Measurements from ENCODE around the gene AXDND1.
"Not testable (repeated sequence)": the region's sequence is repeated elsewhere in the genome, so short reads cannot be mapped to it uniquely, and the experiment has no call there.

The AXDND1 gene

DNA sequence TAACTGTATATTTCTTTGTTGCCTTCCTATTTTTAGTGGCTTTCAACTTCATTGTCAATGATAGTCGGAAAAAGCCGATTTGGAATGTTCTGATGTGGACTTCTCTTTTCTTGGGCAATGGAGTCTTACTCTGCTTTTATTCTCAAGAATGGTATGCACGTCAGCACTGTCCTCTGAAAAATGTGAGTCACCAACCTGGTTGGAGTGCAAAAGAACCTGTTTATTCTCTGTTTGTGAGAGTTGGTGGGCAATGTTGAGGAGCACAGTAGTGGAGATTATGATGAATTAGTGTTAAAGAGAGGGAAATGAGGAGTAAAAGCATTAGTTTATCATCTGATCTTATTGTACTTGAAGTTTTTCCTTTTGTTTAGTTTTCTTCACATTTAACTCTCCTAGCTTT is 14.5 kb upstream of the AXDND1 start:
- H3K4me1 ChIP-seq, result peaks cover 0 to 8% (median 1%) of the 10 kb centered on the region in 4 donors
- TF ChIP-seq, protein P1, sequence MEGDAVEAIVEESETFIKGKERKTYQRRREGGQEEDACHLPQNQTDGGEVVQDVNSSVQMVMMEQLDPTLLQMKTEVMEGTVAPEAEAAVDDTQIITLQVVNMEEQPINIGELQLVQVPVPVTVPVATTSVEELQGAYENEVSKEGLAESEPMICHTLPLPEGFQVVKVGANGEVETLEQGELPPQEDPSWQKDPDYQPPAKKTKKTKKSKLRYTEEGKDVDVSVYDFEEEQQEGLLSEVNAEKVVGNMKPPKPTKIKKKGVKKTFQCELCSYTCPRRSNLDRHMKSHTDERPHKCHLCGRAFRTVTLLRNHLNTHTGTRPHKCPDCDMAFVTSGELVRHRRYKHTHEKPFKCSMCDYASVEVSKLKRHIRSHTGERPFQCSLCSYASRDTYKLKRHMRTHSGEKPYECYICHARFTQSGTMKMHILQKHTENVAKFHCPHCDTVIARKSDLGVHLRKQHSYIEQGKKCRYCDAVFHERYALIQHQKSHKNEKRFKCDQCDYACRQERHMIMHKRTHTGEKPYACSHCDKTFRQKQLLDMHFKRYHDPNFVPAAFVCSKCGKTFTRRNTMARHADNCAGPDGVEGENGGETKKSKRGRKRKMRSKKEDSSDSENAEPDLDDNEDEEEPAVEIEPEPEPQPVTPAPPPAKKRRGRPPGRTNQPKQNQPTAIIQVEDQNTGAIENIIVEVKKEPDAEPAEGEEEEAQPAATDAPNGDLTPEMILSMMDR (IDR thresholded peaks at IDR 0.05), result no peak
- H3K9me3 ChIP-seq, result no peaks in the 10 kb centered on the region
- intact Hi-C loops (cut with DNase I; ENCODE audit: low total_unique reads), result no loop called here
- no peak for DNase-seq
- no peaks in the 10 kb centered on the region for H3K27me3 ChIP-seq
- no peak overlapping the region for H3K27ac ChIP-seq
- peaks cover 14 to 22% (median 16%) of the 10 kb centered on the region in 3 donors for H3K36me3 ChIP-seq
- H3K4me3 ChIP-seq, result no peak overlapping the region

DNA sequence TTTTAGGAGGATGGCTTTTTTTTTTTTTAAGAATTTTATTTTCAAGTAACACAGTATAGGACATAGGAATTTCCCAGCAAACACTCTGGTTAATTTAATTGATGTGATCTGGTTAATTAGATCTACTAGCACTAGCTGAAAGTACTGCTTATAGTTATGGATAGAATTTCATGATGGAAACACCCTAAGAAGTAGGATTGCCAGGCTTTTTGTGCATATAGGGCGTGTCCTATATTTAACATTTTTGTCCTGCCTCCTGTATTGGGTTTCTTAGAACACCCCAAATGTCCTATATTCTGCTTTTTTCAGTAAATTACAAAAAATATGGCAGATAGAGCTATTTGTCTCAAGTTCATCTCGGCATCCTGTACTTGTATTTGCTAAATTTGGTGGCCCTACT is 13.5 kb upstream of the AXDND1 start:
- peaks cover 8 to 16% (median 16%) of the 10 kb centered on the region in 3 donors for H3K36me3 ChIP-seq
- no peak for DNase-seq
- intact Hi-C loops (cut with DNase I; ENCODE audit: low total_unique reads), result no loop called here

DNA sequence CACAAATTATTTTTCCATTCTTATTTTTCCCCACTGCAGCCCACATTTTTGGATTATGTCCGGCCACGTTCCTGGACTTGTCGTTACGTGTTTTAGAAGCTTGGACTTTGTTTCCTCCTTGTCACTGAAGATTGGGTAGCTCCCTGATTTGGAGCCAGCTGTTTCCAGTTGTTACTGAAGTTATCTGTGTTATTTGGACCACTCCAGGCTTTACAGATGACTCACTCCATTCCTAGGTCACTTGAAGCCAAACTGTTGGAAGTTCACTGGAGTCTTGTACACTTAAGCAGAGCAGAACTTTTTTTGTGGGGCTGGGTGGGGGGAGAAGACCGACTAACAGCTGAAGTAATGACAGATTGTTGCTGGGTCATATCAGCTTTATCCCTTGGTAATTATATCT is 12.2 kb upstream of the AXDND1 start:
- DNase-seq, result peak in 1 of 2 donors; percentile 63
- Histone ChIP-seq H3K4me1 (peaks cover 0 to 8% (median 1%) of the 10 kb centered on the region in 4 donors), H3K9me3 (no peaks in the 10 kb centered on the region), H3K27me3 (no peaks in the 10 kb centered on the region), H3K4me3 (no peak overlapping the region), H3K36me3 (peaks cover 8 to 16% (median 9%) of the 10 kb centered on the region in 3 donors), H3K27ac (peak overlapping the region in 1 of 2 donors; percentile 50)
- intact Hi-C loops (cut with DNase I; ENCODE audit: low total_unique reads), result no loop called here
- TF ChIP-seq, protein P1 (IDR thresholded peaks at IDR 0.05), result no peak

More for the DNA sequence above, 13.5 kb upstream of the AXDND1 start:
- Histone ChIP-seq H3K9me3 (no peaks in the 10 kb centered on the region), H3K4me3 (no peak overlapping the region), H3K4me1 (peaks cover 0 to 8% (median 1%) of the 10 kb centered on the region in 4 donors), H3K27ac (no peak overlapping the region), H3K27me3 (no peaks in the 10 kb centered on the region)
- TF ChIP-seq, protein P1 (IDR thresholded peaks at IDR 0.05), result no peak

DNA sequence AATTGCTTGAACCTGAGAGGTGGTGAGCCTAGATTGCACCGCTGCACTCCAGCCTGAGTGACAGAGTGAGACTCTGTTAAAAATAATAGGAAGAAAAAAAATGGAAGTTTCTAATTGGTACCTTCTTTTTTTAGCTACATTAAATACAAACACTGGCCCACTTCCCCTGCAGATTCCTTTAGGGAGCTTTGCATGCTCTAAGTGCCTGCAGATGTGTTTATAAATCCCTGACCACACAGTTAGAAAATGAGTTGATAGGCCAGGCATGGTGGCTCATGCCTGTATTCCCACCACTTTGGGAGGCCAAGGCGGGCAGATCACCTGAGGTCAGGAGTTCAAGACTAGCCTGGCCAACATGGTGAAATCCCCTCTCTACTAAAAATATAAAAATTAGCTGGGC is 4.1 kb upstream of the AXDND1 start:
- not testable (repeated sequence) for H3K9me3 ChIP-seq, H3K36me3 ChIP-seq, DNase-seq, H3K4me3 ChIP-seq, H3K27me3 ChIP-seq, H3K4me1 ChIP-seq, H3K27ac ChIP-seq
- intact Hi-C loops (cut with DNase I; ENCODE audit: low total_unique reads), result loop anchor here (10.0 kb wide), 1 partner anchor 167 kb away; no protein-coding TSS in a partner anchor

DNA sequence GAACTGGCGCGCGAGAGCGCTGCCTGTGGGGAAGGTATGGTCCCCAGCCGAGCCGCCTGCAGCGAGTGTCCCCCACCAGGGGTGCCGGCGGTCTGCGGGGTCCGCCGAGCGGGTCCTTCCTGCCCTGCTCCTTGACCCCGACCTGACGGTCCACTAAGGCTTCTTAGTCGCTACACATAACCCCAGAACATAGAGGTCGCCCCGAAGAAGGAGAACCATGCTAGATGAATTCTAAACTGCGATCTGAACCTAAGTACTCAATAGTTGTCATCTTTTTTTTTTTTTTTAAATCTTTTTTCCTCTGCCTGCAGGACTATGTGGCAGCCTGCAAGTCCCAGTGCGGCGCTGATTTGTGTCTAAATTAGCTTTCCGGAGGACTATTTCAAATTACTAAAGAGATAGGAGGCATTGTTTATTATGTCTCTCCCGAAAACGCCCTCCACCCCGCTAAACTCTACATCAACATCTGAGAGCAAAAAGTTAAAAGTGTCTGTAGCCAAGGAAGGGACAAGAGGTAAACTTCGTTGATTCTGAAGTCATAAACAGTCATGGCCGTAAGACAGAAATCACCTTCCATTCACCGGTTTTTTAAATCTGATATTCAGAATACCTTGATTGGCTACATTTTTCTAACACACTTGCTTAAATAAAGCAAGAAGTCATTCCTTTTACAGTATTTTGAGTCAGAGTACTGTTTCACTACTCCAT is 476 bp downstream of the AXDND1 start:
- H3K4me1 ChIP-seq, result peaks cover 0 to 16% (median 8%) of the 10 kb centered on the region in 4 donors
- TF ChIP-seq, protein P1 (IDR thresholded peaks at IDR 0.05), result no peak
- H3K36me3 ChIP-seq, result no peaks in the 10 kb centered on the region
- no peak for DNase-seq
- no peaks in the 10 kb centered on the region for H3K27me3 ChIP-seq
- no peaks in the 10 kb centered on the region for H3K9me3 ChIP-seq
- intact Hi-C loops (cut with DNase I; ENCODE audit: low total_unique reads), result loop anchor here (2.0 to 10.0 kb wide), 2 partner anchors 171 to 285 kb away; no protein-coding TSS in a partner anchor
- peak overlapping the region; percentile 85 to 92 for H3K27ac ChIP-seq
- peak overlapping the region; percentile 57 to 84 for H3K4me3 ChIP-seq

DNA sequence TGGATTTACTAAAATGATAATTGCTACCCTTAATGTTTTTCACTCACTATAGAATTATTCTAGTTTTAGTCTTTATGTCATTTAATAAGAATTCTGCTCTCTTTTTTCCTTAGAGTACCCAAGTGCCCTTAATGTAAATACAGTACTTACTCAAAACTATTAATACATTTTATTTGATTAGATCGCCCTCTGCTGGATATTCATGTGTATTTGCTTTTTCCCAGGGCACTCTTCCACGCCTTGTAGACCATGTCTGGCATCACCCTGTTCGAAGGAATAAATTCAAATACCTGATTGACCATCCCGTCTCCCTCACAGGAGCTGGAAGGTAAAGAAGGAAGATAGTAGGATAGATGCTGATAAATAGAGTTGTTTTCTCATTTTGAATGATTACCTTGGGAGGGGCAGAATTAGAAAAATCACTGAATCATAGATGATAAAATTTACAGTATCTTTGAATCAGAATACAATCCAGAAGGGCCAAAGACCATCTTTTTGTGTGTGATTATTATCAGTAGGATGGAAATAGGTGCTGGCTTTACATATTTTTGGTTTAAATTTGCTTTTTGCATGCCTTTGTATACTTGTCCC is 4.1 kb downstream of the AXDND1 start:
- Histone ChIP-seq H3K27me3 (no peaks in the 10 kb centered on the region), H3K27ac (peak overlapping the region in 1 of 2 donors; percentile 40), H3K36me3 (no peaks in the 10 kb centered on the region), H3K4me3 (no peak overlapping the region), H3K4me1 (peaks cover 0 to 15% (median 8%) of the 10 kb centered on the region in 4 donors), H3K9me3 (no peaks in the 10 kb centered on the region)
- DNase-seq, result no peak
- intact Hi-C loops (cut with DNase I; ENCODE audit: low total_unique reads), result loop anchor here (10.0 kb wide), 1 partner anchor 175 kb away; no protein-coding TSS in a partner anchor
- TF ChIP-seq, protein P1 (IDR thresholded peaks at IDR 0.05), result peak; percentile 65 to 76

Data from tibial artery (tissue), 4 donors.